HG03558 (cell line): Measurements from ENCODE around the gene HCFC1.

Experiments used
- ATAC-seq: cut with Tn5 transposase; IDR thresholded peaks from one replicate; pipeline ENCODE4 v1.9.1; 2021; ENCODE audit warnings: moderate number of reproducible peaks; ENCODE audit not compliant: unreplicated experiment; ENCODE audit errors: extremely low read depth

HCFC1 gene

GRCh38 chrX:153927922-153928760, 43.5 kb downstream of the HCFC1 start:
- ATAC-seq = peak; percentile 46

- ATAC-seq = no peak
Observed at GRCh38 chrX:153927672-153927921, 44.0 kb downstream of the HCFC1 start.

GRCh38 chrX:153926858-153927671, 44.6 kb downstream of the HCFC1 start:
- peak; percentile 24 for ATAC-seq

GRCh38 chrX:153926552-153926857, 45.1 kb downstream of the HCFC1 start:
- no peak for ATAC-seq

- no peak for ATAC-seq
Observed at GRCh38 chrX:153925739-153926551, 45.7 kb downstream of the HCFC1 start, which contains the start of gene ARHGAP4. TSS of gene ARHGAP4 (minus strand) at chrX:153926264. CDS start at chrX:153926202, 62 bp downstream.

- no peak for ATAC-seq
Observed at GRCh38 chrX:153925387-153925738, 46.3 kb downstream of the HCFC1 start.

- ATAC-seq = no peak
Observed at GRCh38 chrX:153924149-153924861, 47.3 kb downstream of the HCFC1 start.

GRCh38 chrX:153922932-153923857, 48.4 kb downstream of the HCFC1 start:
- ATAC-seq = no peak

- ATAC-seq = no peak
Observed at GRCh38 chrX:153921511-153922446, 49.8 kb downstream of the HCFC1 start.

GRCh38 chrX:153921070-153921469, 50.5 kb downstream of the HCFC1 start:
- ATAC-seq = no peak

GRCh38 chrX:153920546-153920945, 51.1 kb downstream of the HCFC1 start:
- no peak for ATAC-seq

- ATAC-seq = no peak
Observed at GRCh38 chrX:153919281-153919680, 52.3 kb downstream of the HCFC1 start.

GRCh38 chrX:153917869-153918268, 53.7 kb downstream of the HCFC1 start:
- ATAC-seq = no peak

GRCh38 chrX:153913701-153914100, 57.9 kb downstream of the HCFC1 start:
- ATAC-seq = no peak

GRCh38 chrX:153913211-153913610, 58.4 kb downstream of the HCFC1 start:
- no peak for ATAC-seq

- no peak for ATAC-seq
Observed at GRCh38 chrX:153911798-153912197, 59.8 kb downstream of the HCFC1 start.

- ATAC-seq = no peak
Observed at GRCh38 chrX:153910446-153910845, 61.2 kb downstream of the HCFC1 start.

GRCh38 chrX:153909980-153910360, 61.6 kb downstream of the HCFC1 start:
- no peak for ATAC-seq
